Karpas-422 (cell line): ENCODE measurements around the gene LZTFL1. TPM values are rescaled to one million over a fixed set of nuclear protein-coding genes. Genes with fewer than 3 reads are reported as not detected.

Experiments
- DNase-seq: peaks from one replicate; pipeline ENCODE4 v3.0.0-alpha.2; 2015
- H2AFZ ChIP-seq: fragments of 200-600 bp; sonication (generic); 2 replicates; pipeline ENCODE4 v1.6.1; 2014; ENCODE audit warnings: antibody characterized with exemption, low read length, mixed read lengths
- H3K27ac ChIP-seq: fragments of 200-600 bp; sonication (generic); 2 replicates; pipeline ENCODE4 v1.5.1; 2014; ENCODE audit warnings: mild to moderate bottlenecking, low read length, moderate library complexity
- H3K27me3 ChIP-seq: fragments of 200-600 bp; sonication (generic); 2 replicates; pipeline ENCODE4 v1.6.1; 2014; ENCODE audit warnings: low read length, mixed read lengths
- H3K36me3 ChIP-seq: fragments of 200-600 bp; sonication (generic); 2 replicates; pipeline ENCODE4 v1.6.1; 2014; ENCODE audit warnings: low read length, mixed read lengths; ENCODE audit not compliant: insufficient read depth
- H3K4me1 ChIP-seq: fragments of 200-600 bp; sonication (generic); 2 replicates; pipeline ENCODE4 v1.6.1; 2014; ENCODE audit warnings: mild to moderate bottlenecking, low read length, mixed read lengths
- H3K4me2 ChIP-seq: fragments of 200-600 bp; sonication (generic); 2 replicates; pipeline ENCODE4 v1.6.1; 2014; ENCODE audit warnings: low read length, low read depth, mild to moderate bottlenecking; ENCODE audit not compliant: poor library complexity, severe bottlenecking
- H3K4me3 ChIP-seq: fragments of 200-600 bp; sonication (generic); 2 replicates; pipeline ENCODE4 v1.5.1; 2014; ENCODE audit warnings: mild to moderate bottlenecking, antibody characterized with exemption, low read length, mixed read lengths
- H3K79me2 ChIP-seq: fragments of 200-600 bp; sonication (generic); 2 replicates; pipeline ENCODE4 v1.6.1; 2014; ENCODE audit warnings: mild to moderate bottlenecking, low read length, mixed read lengths
- H3K9ac ChIP-seq: fragments of 200-600 bp; sonication (generic); 2 replicates; pipeline ENCODE4 v1.6.0; 2014; ENCODE audit warnings: low read length
- H3K9me2 ChIP-seq: fragments of 200-600 bp; sonication (generic), shearing (Covaris generic); replicated peaks from 2 replicates; pipeline ENCODE4 v1.6.0; 2014; ENCODE audit warnings: mild to moderate bottlenecking, low read length, moderate library complexity; ENCODE audit not compliant: insufficient read depth
- H3K9me3 ChIP-seq: fragments of 300-700, 200-600 bp; sonication (generic); 2 replicates; pipeline ENCODE4 v1.6.1; 2014; ENCODE audit warnings: low read length, mixed read lengths
- H4K20me1 ChIP-seq: fragments of 200-600 bp; sonication (generic); 2 replicates; pipeline ENCODE4 v1.6.1; 2014; ENCODE audit warnings: mild to moderate bottlenecking, antibody characterized with exemption, low read length, low read depth; ENCODE audit not compliant: insufficient read depth
- total RNA-seq: library from RNA; depleted of rRNA; stranded (reverse); fragments of >200 nt; shearing (Covaris generic); gene quantifications from 2 replicates; pipeline ENCODE4 v1.2.3, GENCODE V29; 2014; ENCODE audit warnings: low replicate concordance

LZTFL1 gene
- total RNA-seq, 1 experiment from 2014 or later = 4.9 TPM

- no peak overlapping the region for H3K9ac ChIP-seq
- no peaks in the 10 kb centered on the region for H3K79me2 ChIP-seq
- H3K27me3 ChIP-seq = no peaks in the 10 kb centered on the region
- no peaks in the 10 kb centered on the region for H3K9me2 ChIP-seq
- H3K4me2 ChIP-seq = no peak overlapping the region
- H3K4me1 ChIP-seq = peaks cover 14% of the 10 kb centered on the region
- no peak overlapping the region for H3K27ac ChIP-seq
- H2AFZ ChIP-seq = no peak overlapping the region
- no peaks in the 10 kb centered on the region for H3K9me3 ChIP-seq
- DNase-seq = no peak
- H4K20me1 ChIP-seq = no peaks in the 10 kb centered on the region
- H3K36me3 ChIP-seq = no peaks in the 10 kb centered on the region
- no peak overlapping the region for H3K4me3 ChIP-seq
Measured at GRCh38 chr3:45838466-45838865, 3.5 kb downstream of the LZTFL1 start.

- H3K9me2 ChIP-seq = no peaks in the 10 kb centered on the region
- no peaks in the 10 kb centered on the region for H3K36me3 ChIP-seq
- H3K27me3 ChIP-seq = no peaks in the 10 kb centered on the region
- H3K4me3 ChIP-seq = no peak overlapping the region
- no peaks in the 10 kb centered on the region for H3K9me3 ChIP-seq
- no peak overlapping the region for H3K27ac ChIP-seq
- H3K4me1 ChIP-seq = no peaks in the 10 kb centered on the region
- H3K79me2 ChIP-seq = no peaks in the 10 kb centered on the region
- no peak overlapping the region for H2AFZ ChIP-seq
- H4K20me1 ChIP-seq = no peaks in the 10 kb centered on the region
- H3K4me2 ChIP-seq = no peak overlapping the region
- DNase-seq = peak; percentile 59
- H3K9ac ChIP-seq = no peak overlapping the region
Measured at GRCh38 chr3:45832699-45833098, 9.2 kb downstream of the LZTFL1 start.

GRCh38 chr3:45830121-45830520 is 11.8 kb downstream of the LZTFL1 start:
- no peaks in the 10 kb centered on the region for H3K36me3 ChIP-seq
- no peaks in the 10 kb centered on the region for H3K27me3 ChIP-seq
- H3K9ac ChIP-seq = no peak overlapping the region
- no peaks in the 10 kb centered on the region for H3K79me2 ChIP-seq
- no peak overlapping the region for H3K27ac ChIP-seq
- no peak for DNase-seq
- H4K20me1 ChIP-seq = no peaks in the 10 kb centered on the region
- no peaks in the 10 kb centered on the region for H3K9me2 ChIP-seq
- no peak overlapping the region for H3K4me2 ChIP-seq
- no peaks in the 10 kb centered on the region for H3K4me1 ChIP-seq
- H3K9me3 ChIP-seq = no peaks in the 10 kb centered on the region
- H2AFZ ChIP-seq = no peak overlapping the region
- H3K4me3 ChIP-seq = no peak overlapping the region

GRCh38 chr3:45826908-45827307 is 15.0 kb downstream of the LZTFL1 start:
- H3K27ac ChIP-seq = no peak overlapping the region
- no peak overlapping the region for H3K9ac ChIP-seq
- no peak overlapping the region for H3K4me3 ChIP-seq
- no peaks in the 10 kb centered on the region for H3K36me3 ChIP-seq
- no peak overlapping the region for H2AFZ ChIP-seq
- H3K9me2 ChIP-seq = no peaks in the 10 kb centered on the region
- H3K4me2 ChIP-seq = no peak overlapping the region
- DNase-seq = no peak
- no peaks in the 10 kb centered on the region for H3K4me1 ChIP-seq
- H4K20me1 ChIP-seq = no peaks in the 10 kb centered on the region
- H3K79me2 ChIP-seq = no peaks in the 10 kb centered on the region
- no peaks in the 10 kb centered on the region for H3K9me3 ChIP-seq
- H3K27me3 ChIP-seq = no peaks in the 10 kb centered on the region

GRCh38 chr3:45826321-45826720 is 15.6 kb downstream of the LZTFL1 start:
- no peaks in the 10 kb centered on the region for H3K4me1 ChIP-seq
- H3K36me3 ChIP-seq = no peaks in the 10 kb centered on the region
- no peaks in the 10 kb centered on the region for H3K27me3 ChIP-seq
- H4K20me1 ChIP-seq = no peaks in the 10 kb centered on the region
- H2AFZ ChIP-seq = no peak overlapping the region
- H3K4me2 ChIP-seq = no peak overlapping the region
- H3K9me3 ChIP-seq = no peaks in the 10 kb centered on the region
- no peak overlapping the region for H3K4me3 ChIP-seq
- no peak overlapping the region for H3K27ac ChIP-seq
- DNase-seq = no peak
- H3K79me2 ChIP-seq = no peaks in the 10 kb centered on the region
- no peak overlapping the region for H3K9ac ChIP-seq
- H3K9me2 ChIP-seq = no peaks in the 10 kb centered on the region

- no peak overlapping the region for H3K4me2 ChIP-seq
- no peaks in the 10 kb centered on the region for H3K9me3 ChIP-seq
- no peaks in the 10 kb centered on the region for H3K4me1 ChIP-seq
- DNase-seq = no peak
- no peaks in the 10 kb centered on the region for H3K27me3 ChIP-seq
- H4K20me1 ChIP-seq = no peaks in the 10 kb centered on the region
- no peaks in the 10 kb centered on the region for H3K79me2 ChIP-seq
- no peak overlapping the region for H2AFZ ChIP-seq
- H3K36me3 ChIP-seq = no peaks in the 10 kb centered on the region
- no peak overlapping the region for H3K9ac ChIP-seq
- H3K27ac ChIP-seq = no peak overlapping the region
- no peaks in the 10 kb centered on the region for H3K9me2 ChIP-seq
- no peak overlapping the region for H3K4me3 ChIP-seq
Measured at GRCh38 chr3:45821127-45821526, 20.8 kb downstream of the LZTFL1 start.

GRCh38 chr3:45819543-45819942 is 22.4 kb downstream of the LZTFL1 start:
- Histone ChIP-seq H3K79me2 (no peaks in the 10 kb centered on the region), H3K36me3 (no peaks in the 10 kb centered on the region), H3K4me1 (no peaks in the 10 kb centered on the region), H3K9me3 (no peaks in the 10 kb centered on the region), H3K27ac (no peak overlapping the region), H2AFZ (no peak overlapping the region), H4K20me1 (no peaks in the 10 kb centered on the region), H3K27me3 (no peaks in the 10 kb centered on the region), H3K4me3 (no peak overlapping the region), H3K9me2 (no peaks in the 10 kb centered on the region), H3K4me2 (no peak overlapping the region), H3K9ac (no peak overlapping the region)
- DNase-seq = no peak

GRCh38 chr3:45817831-45818522 is 23.9 kb downstream of the LZTFL1 start:
- Histone ChIP-seq H3K27ac (no peak overlapping the region), H3K9ac (no peak overlapping the region), H3K27me3 (no peaks in the 10 kb centered on the region), H3K79me2 (no peaks in the 10 kb centered on the region), H3K4me2 (no peak overlapping the region), H4K20me1 (no peaks in the 10 kb centered on the region), H3K9me3 (no peaks in the 10 kb centered on the region), H3K4me3 (no peak overlapping the region), H3K9me2 (no peaks in the 10 kb centered on the region), H3K4me1 (no peaks in the 10 kb centered on the region), H2AFZ (no peak overlapping the region), H3K36me3 (no peaks in the 10 kb centered on the region)
- DNase-seq = no peak
